GM19025 (cell line): ENCODE data around the gene SPIB.
A peak's percentile ranks its signal among the peaks of the same experiment; 100 is the strongest.
"Not testable (repeated sequence)": the region's sequence is repeated elsewhere in the genome, so short reads cannot be mapped to it uniquely, and the experiment has no call there.

Source experiments
- ATAC-seq: cut with Tn5 transposase; IDR thresholded peaks from one replicate; pipeline ENCODE4 v1.9.1; 2021; ENCODE audit warnings: mild to moderate bottlenecking, low read depth, moderate library complexity; ENCODE audit not compliant: unreplicated experiment

Gene SPIB

GRCh38 chr19:50390295-50390694, 28.4 kb upstream of the SPIB start:
- not testable (repeated sequence) for ATAC-seq

GRCh38 chr19:50390952-50391351, 27.8 kb upstream of the SPIB start:
- not testable (repeated sequence) for ATAC-seq

GRCh38 chr19:50392759-50393158, 26.0 kb upstream of the SPIB start:
- ATAC-seq = no peak

- no peak for ATAC-seq
These were observed 25.1 kb upstream of the SPIB start for GRCh38 chr19:50393589-50393988.

GRCh38 chr19:50394017-50394416, 24.7 kb upstream of the SPIB start:
- ATAC-seq = no peak

- no peak for ATAC-seq
These were observed 19.9 kb upstream of the SPIB start for GRCh38 chr19:50398675-50399367.

- no peak for ATAC-seq
These were observed 19.4 kb upstream of the SPIB start for GRCh38 chr19:50399368-50399745.

GRCh38 chr19:50401605-50402450, 16.9 kb upstream of the SPIB start:
- no peak for ATAC-seq

GRCh38 chr19:50402544-50403301, 16.0 kb upstream of the SPIB start:
- ATAC-seq = no peak

- no peak for ATAC-seq
These were observed 12.4 kb upstream of the SPIB start for GRCh38 chr19:50406156-50406820.

- no peak for ATAC-seq
These were observed 11.9 kb upstream of the SPIB start for GRCh38 chr19:50406829-50407228.

- no peak for ATAC-seq
These were observed 9.4 kb upstream of the SPIB start for GRCh38 chr19:50409347-50409746.

- ATAC-seq = no peak
These were observed 8.6 kb upstream of the SPIB start for GRCh38 chr19:50410109-50410508.

- ATAC-seq = no peak
These were observed 6.3 kb upstream of the SPIB start for GRCh38 chr19:50412419-50412818.

- ATAC-seq = no peak
These were observed 5.6 kb upstream of the SPIB start for GRCh38 chr19:50413096-50413495.

GRCh38 chr19:50413531-50413930, 5.2 kb upstream of the SPIB start:
- no peak for ATAC-seq

GRCh38 chr19:50414864-50415660, 3.7 kb upstream of the SPIB start:
- ATAC-seq = no peak

GRCh38 chr19:50415661-50416033, 3.1 kb upstream of the SPIB start:
- ATAC-seq = peak; percentile 62

GRCh38 chr19:50416034-50416977, 2.4 kb upstream of the SPIB start:
- no peak for ATAC-seq
